Endothelial cell of umbilical vein (primary cell): ENCODE measurements around the gene TMEM225B. TPM values are rescaled to one million over a fixed set of nuclear protein-coding genes. Genes with fewer than 3 reads are reported as not detected.
A peak's percentile ranks its signal among the peaks of the same experiment; 100 is the strongest.
"Not testable (repeated sequence)": the region's sequence is repeated elsewhere in the genome, so short reads cannot be mapped to it uniquely, and the experiment has no call there.

Source experiments
- BruUV-seq: library from RNA; stranded (reverse); fragments of 400-500 nt; replicated peaks from 2 replicates; lab custom pipeline; 2021; lab: Mats Ljungman, UMichigan
- CTCF ChIA-PET: fragments of 300-600, 350-600 bp; sonication (Branson Sonifier 250); formaldehyde crosslinking; loops from one replicate; lab custom pipeline; 2021; ENCODE audit warnings: antibody characterized with exemption, inconsistent platforms; lab: Charles Lee
- POLR2A ChIA-PET: fragments of 300-600, 350-600 bp; sonication (Branson Sonifier 250); formaldehyde crosslinking; loops from one replicate; lab custom pipeline; 2021; ENCODE audit warnings: antibody characterized with exemption, inconsistent platforms; lab: Charles Lee
- DNase-seq: peaks from one replicate; pipeline ENCODE4 v3.0.0-alpha.2; 2011; ENCODE audit warnings: low read depth, low spot score
- FAIRE-seq: peaks from 2 replicates; lab custom pipeline; 2011; peaks lifted over from hg19 to GRCh38; lab: Jason Lieb, UNC
- H2AFZ ChIP-seq: 2 replicates; pipeline ENCODE4 v1.6.0; 2012; ENCODE audit warnings: low read depth, low read length, control low read depth, inconsistent platforms
- H3K27ac ChIP-seq: 2 replicates; pipeline ENCODE4 v1.5.1; 2011; ENCODE audit warnings: low read depth, mild to moderate bottlenecking, control low read depth, low read length, moderate library complexity; ENCODE audit not compliant: insufficient read depth
- H3K27me3 ChIP-seq, 2 experiments: 2 replicates each; pipeline versions ENCODE4 v1.6.0 to v1.6.1; 2011; ENCODE audit warnings: low read length in 2 of 2, mixed read lengths in 1 of 2; ENCODE audit not compliant: control insufficient read depth in 2 of 2, insufficient read depth in 2 of 2
- H3K36me3 ChIP-seq, 2 experiments: 2 replicates in 1 of 2; 3 replicates in 1 of 2; pipeline ENCODE4 v1.5.1; 2011; ENCODE audit warnings: low read length in 2 of 2, mild to moderate bottlenecking in 1 of 2, moderate library complexity in 1 of 2; ENCODE audit not compliant: control insufficient read depth in 2 of 2, insufficient read depth in 2 of 2; ENCODE audit errors: extremely low read depth in 1 of 2
- H3K4me1 ChIP-seq: 3 replicates; pipeline ENCODE4 v1.5.1; 2011; ENCODE audit warnings: mild to moderate bottlenecking, low read length; ENCODE audit not compliant: control insufficient read depth, insufficient read depth; ENCODE audit errors: extremely low read depth
- H3K4me2 ChIP-seq: 2 replicates; pipeline ENCODE4 v1.6.1; 2011; ENCODE audit warnings: low read length, control low read depth, mixed read lengths; ENCODE audit not compliant: insufficient read depth
- H3K4me3 ChIP-seq, 3 experiments: fragments of 200-600 bp in 1 of 3; sonication (generic), shearing (Covaris generic) in 1 of 3; replicated peaks in 1 of 3; 2 replicates each; pipeline ENCODE4 v1.5.1; 2011 to 2016; ENCODE audit warnings: control low read depth in 3 of 3, low read length in 3 of 3, mild to moderate bottlenecking in 2 of 3, inconsistent platforms in 1 of 3, low read depth in 1 of 3, moderate library complexity in 1 of 3; ENCODE audit not compliant: insufficient read depth in 1 of 3
- H3K79me2 ChIP-seq: 2 replicates; pipeline ENCODE4 v1.6.0; 2012; ENCODE audit warnings: low read length, inconsistent platforms; ENCODE audit not compliant: control insufficient read depth, insufficient read depth
- H3K9ac ChIP-seq: replicated peaks from 2 replicates; pipeline ENCODE3; 2011; ENCODE audit warnings: low read length, control low read depth; ENCODE audit not compliant: insufficient read depth; ENCODE audit errors: extremely low read depth
- H3K9me1 ChIP-seq: replicated peaks from 3 replicates; pipeline ENCODE4 v1.6.0; 2011; ENCODE audit warnings: mild to moderate bottlenecking, low read length; ENCODE audit not compliant: control insufficient read depth, insufficient read depth; ENCODE audit errors: extremely low read depth
- H3K9me3 ChIP-seq: replicated peaks from 2 replicates; pipeline ENCODE4 v1.5.1; 2012; ENCODE audit warnings: low read length, inconsistent platforms; ENCODE audit not compliant: control insufficient read depth, insufficient read depth
- H4K20me1 ChIP-seq: replicated peaks from 2 replicates; pipeline ENCODE3; 2011; ENCODE audit warnings: mild to moderate bottlenecking, low read length; ENCODE audit not compliant: control insufficient read depth, insufficient read depth; ENCODE audit errors: extremely low read depth
- CTCF ChIP-seq, 2 donors: IDR thresholded peaks; 1 replicate in 1 of 2; 2 replicates in 1 of 2; pipeline ENCODE4 v1.5.1; 2011; ENCODE audit warnings: low read length in 2 of 2, mild to moderate bottlenecking in 2 of 2, moderate library complexity in 2 of 2, control low read depth in 1 of 2, inconsistent platforms in 1 of 2, low read depth in 1 of 2; ENCODE audit not compliant: insufficient read depth in 1 of 2; ENCODE audit errors: extremely low read depth in 1 of 2
- EZH2 ChIP-seq: IDR thresholded peaks from 2 replicates; pipeline ENCODE4 v1.6.1; 2012; ENCODE audit warnings: borderline replicate concordance, low read depth, mild to moderate bottlenecking, moderate library complexity, low read length, inconsistent platforms; ENCODE audit not compliant: severe bottlenecking
- FOS ChIP-seq: IDR thresholded peaks from 2 replicates; pipeline ENCODE4 v1.6.1; 2011; ENCODE audit warnings: mild to moderate bottlenecking, low read length, moderate library complexity, borderline replicate concordance; ENCODE audit not compliant: insufficient read depth
- GATA2 ChIP-seq: IDR thresholded peaks from 2 replicates; pipeline ENCODE4 v1.7.0; 2011; ENCODE audit warnings: low read depth, mild to moderate bottlenecking, moderate library complexity, mixed read lengths, low read length; ENCODE audit not compliant: insufficient read length, insufficient read depth
- JUN ChIP-seq: IDR thresholded peaks from 2 replicates; pipeline ENCODE4 v1.6.1; 2011; ENCODE audit warnings: borderline replicate concordance, low read depth; ENCODE audit not compliant: insufficient read length, insufficient read depth
- MAX ChIP-seq: IDR thresholded peaks from 2 replicates; pipeline ENCODE4 v1.6.1; 2011; ENCODE audit not compliant: insufficient read depth, insufficient read length
- MYC ChIP-seq: IDR thresholded peaks from one replicate; pipeline ENCODE4 v1.6.1; 2011; ENCODE audit warnings: mild to moderate bottlenecking, low read depth, low read length
- POLR2A ChIP-seq: IDR thresholded peaks from 2 replicates; pipeline ENCODE4 v1.6.1; 2012; ENCODE audit warnings: low read depth, mild to moderate bottlenecking, control low read depth, low read length
- POLR2AphosphoS5 ChIP-seq: IDR thresholded peaks from 2 replicates; pipeline ENCODE4 v1.6.1; 2012; ENCODE audit warnings: low read depth, mild to moderate bottlenecking, control low read depth, low read length, moderate library complexity; ENCODE audit not compliant: insufficient read depth
- dilution Hi-C: fragments of 300-500 bp; cut with MboI; formaldehyde crosslinking; loops from one replicate; pipeline ENCODE4 v1.15.0; 2019; ENCODE audit warnings: low sequenced_read_pairs; ENCODE audit not compliant: extremely low pct_ligation_motif_present
- intact Hi-C: fragments of 100-400 bp; cut with micrococcal nuclease; formaldehyde crosslinking; loops from one replicate; pipeline ENCODE4 v1.10.0; 2022
- polyA plus RNA-seq, 4 experiments: library from polyadenylated mRNA; depleted of rRNA in 3 of 4; stranded (reverse) in 3 of 4; unstranded in 1 of 4; fragments of >200 nt; gene quantifications; 2 replicates each; pipeline versions ENCODE4 v1.2.1 to v1.2.3, GENCODE V29; 2011 to 2012; ENCODE audit warnings: missing spikeins in 1 of 4
- total RNA-seq: library from RNA; stranded (reverse); gene quantifications from 2 replicates; pipeline ENCODE4 v1.2.3, GENCODE V29; 2021

The TMEM225B gene
- total and polyA plus RNA-seq, 2 donors (not counting 3 experiments of a cell fraction or from before 2014, with no cell fraction given): 0.29 TPM; not detected in 1

- H3K79me2 ChIP-seq, FAIRE-seq: not testable (repeated sequence)
Measured at GRCh38 chr7:99568770-99569169, 29.3 kb upstream of the TMEM225B start.

GRCh38 chr7:99571768-99572167 lies 26.3 kb upstream of the TMEM225B start:
- Histone ChIP-seq H3K9me1 (no peaks in the 10 kb centered on the region), H3K4me3 (no peak overlapping the region), H2AFZ (no peak overlapping the region), H3K79me2 (no peaks in the 10 kb centered on the region), H3K9me3 (no peaks in the 10 kb centered on the region), H3K27me3 (no peaks in the 10 kb centered on the region), H3K36me3 (peaks cover 0 to 2% of the 10 kb centered on the region in 2 experiments), H3K4me2 (no peak overlapping the region), H4K20me1 (no peaks in the 10 kb centered on the region), H3K4me1 (no peaks in the 10 kb centered on the region), H3K27ac (no peak overlapping the region), H3K9ac (no peak overlapping the region)
- intact Hi-C loops: no loop called here
- ChIA-PET CTCF (interaction anchor here (1.4 kb wide), 1 partner anchor 9 kb away, joined by 7 read pairs; no protein-coding TSS in a partner anchor), POLR2A (no interaction called here)
- peak; percentile 12 for DNase-seq
- FAIRE-seq: no peak
- no TSS peak for BruUV-seq
- dilution Hi-C loops: no loop called here
- TF ChIP-seq CTCF (IDR thresholded peaks at IDR 0.05; ENCODE audit: extremely low read depth in 1 of 2, insufficient read depth in 1 of 2, low read depth in 1 of 2, low read length in 2 of 2) (no peak), FOS (no peak), EZH2 (no peak), POLR2AphosphoS5 (no peak), MYC (no peak), MAX (no peak), POLR2A (no peak), JUN (no peak), GATA2 (no peak)

More at GRCh38 chr7:99568770-99569169, 29.3 kb upstream of the TMEM225B start:
- H3K9me1 ChIP-seq, POLR2A ChIA-PET, H3K4me1 ChIP-seq, DNase-seq, H3K4me2 ChIP-seq, H3K27me3 ChIP-seq, H3K4me3 ChIP-seq, BruUV-seq, H3K9me3 ChIP-seq, H2AFZ ChIP-seq, H3K9ac ChIP-seq, H3K36me3 ChIP-seq, H3K27ac ChIP-seq, dilution Hi-C loops, intact Hi-C loops, CTCF ChIA-PET, H4K20me1 ChIP-seq: not testable (repeated sequence)
